GM12864 (cell line): ENCODE results near the gene LHPP.

ENCODE experiments used
- DNase-seq: peaks from one replicate; pipeline ENCODE4 v3.0.0-alpha.2; 2011; ENCODE audit warnings: low read depth
- H3K4me3 ChIP-seq: 2 replicates; pipeline ENCODE4 v1.5.1; 2011; ENCODE audit warnings: mild to moderate bottlenecking, low read depth, low read length, control low read depth
- CTCF ChIP-seq: IDR thresholded peaks from 2 replicates; pipeline ENCODE4 v1.5.1; 2011; ENCODE audit warnings: low read depth, mild to moderate bottlenecking, moderate library complexity, low read length, control low read depth, inconsistent platforms; ENCODE audit errors: missing control alignments

Gene LHPP

DNA sequence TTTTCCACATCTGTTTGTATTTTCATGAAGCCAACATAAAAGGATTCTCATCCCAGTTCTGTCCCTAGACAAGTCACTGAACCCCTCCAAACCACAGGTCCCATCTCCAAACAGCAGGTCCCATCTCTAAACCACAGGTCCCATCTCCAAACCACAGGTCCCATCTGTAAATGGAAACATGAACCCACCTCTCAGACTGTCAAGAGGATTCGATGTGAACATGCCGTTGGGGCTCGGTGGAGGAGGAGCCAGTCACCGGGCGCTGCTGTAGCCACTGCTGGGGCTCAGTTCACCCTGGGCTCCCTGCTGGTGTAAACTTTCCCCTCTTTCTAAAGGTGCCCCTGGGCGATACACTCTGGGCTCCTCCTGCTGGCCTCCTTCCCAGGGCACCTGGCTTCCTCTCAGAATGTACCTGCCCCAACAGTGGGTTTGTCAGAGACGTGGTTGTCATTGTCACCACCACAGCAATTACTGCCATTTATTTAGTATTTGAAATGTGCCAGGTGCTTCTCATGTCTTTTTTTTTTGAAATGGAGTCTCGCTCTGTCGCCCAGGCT is 13.0 kb downstream of the LHPP start:
- DNase-seq: no peak
- no peak for TF ChIP-seq CTCF
- H3K4me3 ChIP-seq: no peak overlapping the region

DNA sequence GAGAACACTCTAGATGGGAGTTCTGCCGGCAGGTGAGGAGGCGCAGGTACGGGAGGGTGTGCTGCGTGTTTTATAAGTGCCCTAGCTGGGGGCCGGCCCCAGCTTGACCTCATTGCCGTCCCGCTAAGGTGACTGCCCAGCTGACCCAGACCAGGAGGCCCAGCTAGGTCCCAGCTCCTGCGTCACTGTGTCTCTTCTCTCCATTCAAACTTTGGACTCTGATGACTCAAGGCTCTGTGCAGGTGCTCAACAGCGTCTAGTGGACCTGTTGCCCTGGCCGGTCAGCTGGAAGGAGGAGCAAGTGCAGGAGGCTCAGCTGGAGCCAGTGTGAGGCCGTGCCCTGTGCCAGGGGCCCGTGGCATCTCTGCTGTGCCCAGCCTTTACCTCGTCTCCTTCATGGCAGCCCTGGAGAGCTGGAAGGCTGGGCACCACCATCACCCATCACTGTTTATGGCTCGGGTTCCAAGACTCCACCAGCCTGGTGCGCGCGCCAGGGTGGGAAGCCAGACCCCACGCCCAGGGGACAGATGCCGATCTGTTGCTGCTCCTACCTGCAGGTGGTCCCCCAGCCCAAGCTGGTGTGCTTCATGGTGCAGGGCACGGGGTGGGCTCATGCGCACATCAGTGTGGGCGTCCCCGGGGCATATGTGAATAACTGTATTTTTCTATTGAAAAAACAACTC is 14.6 kb downstream of the LHPP start:
- no peak overlapping the region for H3K4me3 ChIP-seq
- no peak for DNase-seq
- no peak for TF ChIP-seq CTCF

DNA sequence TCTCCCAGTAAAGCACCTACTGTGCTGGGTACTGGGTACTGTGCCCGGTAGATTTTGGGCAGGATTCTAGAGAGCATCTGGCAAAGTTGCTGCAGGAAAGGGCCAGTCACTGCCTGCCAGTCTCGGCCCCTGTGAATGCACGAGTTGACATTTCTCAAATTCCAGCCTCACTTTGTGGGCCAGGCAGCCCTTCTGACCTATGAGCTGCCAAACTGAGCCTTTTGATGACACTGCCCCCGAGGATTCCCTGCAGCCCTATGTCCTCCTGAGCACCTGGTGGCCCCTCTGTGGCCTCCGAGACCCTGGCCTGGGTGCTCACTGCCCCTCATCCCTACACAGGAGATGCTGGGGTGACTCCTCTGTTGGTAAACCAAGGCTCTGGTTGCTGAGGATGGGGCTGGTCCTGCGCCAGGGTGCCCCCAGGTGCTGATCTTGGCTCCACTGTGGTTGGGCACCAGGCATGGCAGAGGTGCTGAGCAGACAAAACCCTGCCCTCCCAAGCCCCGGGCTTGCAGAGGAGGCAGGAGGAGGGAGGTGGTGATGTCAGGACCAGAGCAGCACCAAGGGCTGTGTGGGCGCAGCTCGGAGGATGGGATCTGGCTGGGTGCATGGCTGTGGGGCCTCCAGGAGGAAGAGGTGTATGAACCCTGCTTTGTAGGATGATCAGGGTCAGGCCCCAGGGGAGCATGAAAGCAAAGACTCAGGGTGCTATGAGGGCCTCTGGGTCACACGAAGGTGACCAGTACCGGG is 16.2 kb downstream of the LHPP start:
- no peak for DNase-seq
- TF ChIP-seq CTCF: no peak
- no peak overlapping the region for H3K4me3 ChIP-seq

DNA sequence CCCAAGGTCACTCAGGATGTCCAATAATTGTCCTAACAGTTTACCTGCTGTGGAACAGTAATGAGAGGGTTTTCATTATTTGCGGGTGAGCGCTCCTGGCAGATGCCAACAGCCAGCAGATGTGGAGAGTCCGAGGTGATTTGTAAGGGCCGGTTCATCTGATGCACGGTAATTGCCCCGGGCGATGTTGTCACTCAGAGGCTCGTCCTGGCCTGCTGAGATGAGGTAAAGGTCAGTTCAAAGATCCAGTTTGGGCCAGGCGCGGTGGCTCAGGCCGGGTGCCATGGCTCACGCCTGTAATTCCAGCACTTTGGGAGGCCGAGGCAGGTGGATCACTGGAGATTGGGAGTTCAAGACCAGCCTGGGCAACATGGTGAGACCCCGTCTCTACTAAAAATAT is 16.9 kb downstream of the LHPP start:
- DNase-seq: no peak
- TF ChIP-seq CTCF: no peak
- no peak overlapping the region for H3K4me3 ChIP-seq

DNA sequence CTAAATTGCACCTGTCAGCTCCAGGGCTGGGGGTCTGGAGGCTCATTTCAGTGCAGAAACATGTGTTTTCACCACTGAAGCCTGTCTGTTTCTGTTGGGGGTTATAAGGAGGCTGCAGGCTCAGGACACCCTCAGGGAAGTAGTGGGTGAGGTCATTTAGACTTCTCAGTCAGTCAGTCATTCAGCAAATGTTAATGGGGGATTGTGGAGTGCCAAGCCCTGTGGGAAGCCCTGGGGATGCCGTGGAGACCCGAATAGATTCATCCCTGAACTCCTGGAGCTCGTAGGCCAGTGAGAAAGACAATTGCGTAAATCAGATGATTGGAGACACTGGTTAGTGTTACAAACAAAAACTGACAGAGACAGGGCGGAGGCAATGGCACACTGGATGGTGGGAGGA is 19.2 kb downstream of the LHPP start:
- DNase-seq: no peak
- no peak for TF ChIP-seq CTCF
- H3K4me3 ChIP-seq: no peak overlapping the region

DNA sequence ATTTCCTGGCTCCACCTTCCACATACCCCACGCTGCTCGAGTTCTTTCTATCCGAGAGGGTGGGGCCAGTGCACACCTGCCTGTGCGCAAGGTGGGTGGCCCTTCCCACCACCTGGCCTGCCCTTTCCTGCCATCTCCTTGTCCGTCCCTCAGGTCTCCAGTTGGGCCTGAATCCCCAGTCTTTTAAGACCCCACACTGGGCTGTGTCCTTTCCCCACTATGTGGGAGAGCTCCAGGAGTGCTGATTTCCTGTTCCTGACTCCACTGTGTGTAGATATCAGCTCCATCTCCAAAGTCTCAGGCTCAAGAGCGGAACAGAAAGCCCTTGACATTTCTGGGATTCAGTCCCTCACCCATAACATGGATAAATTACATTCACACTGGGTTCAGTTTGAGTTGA is 20.1 kb downstream of the LHPP start:
- no peak overlapping the region for H3K4me3 ChIP-seq
- no peak for DNase-seq
- no peak for TF ChIP-seq CTCF
